ENCODE results near the gene MYOG.

The MYOG gene

DNA sequence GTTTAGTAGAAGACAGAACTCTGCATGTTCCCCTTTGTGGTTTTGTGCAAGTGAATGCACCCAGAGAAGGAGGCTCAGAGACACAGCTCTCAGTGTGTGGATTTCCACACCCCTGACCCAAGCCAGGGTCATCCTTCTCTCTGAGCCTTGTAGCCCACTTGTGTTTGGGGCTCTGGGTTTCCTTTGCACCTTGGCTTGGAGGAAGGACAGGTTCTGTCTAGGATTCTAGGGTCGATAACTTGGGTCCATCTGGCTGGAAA, 27.2 kb downstream of the MYOG start:
- ATAC-seq, result no peak
- no peak for TF ChIP-seq BACH2 (CRISPR knock-in tag; IDR thresholded peaks at IDR 0.05; ENCODE audit: borderline replicate concordance)
- no peak for TF ChIP-seq ZFP3 (CRISPR knock-in tag; IDR thresholded peaks at IDR 0.05)
- no peak for TF ChIP-seq CSDC2 (CRISPR knock-in tag; IDR thresholded peaks at IDR 0.05)
- no peak for TF ChIP-seq ZNF565 (CRISPR knock-in tag; conservative IDR thresholded peaks at IDR 0.05; ENCODE audit: low read depth)
- TF ChIP-seq, protein P1, sequence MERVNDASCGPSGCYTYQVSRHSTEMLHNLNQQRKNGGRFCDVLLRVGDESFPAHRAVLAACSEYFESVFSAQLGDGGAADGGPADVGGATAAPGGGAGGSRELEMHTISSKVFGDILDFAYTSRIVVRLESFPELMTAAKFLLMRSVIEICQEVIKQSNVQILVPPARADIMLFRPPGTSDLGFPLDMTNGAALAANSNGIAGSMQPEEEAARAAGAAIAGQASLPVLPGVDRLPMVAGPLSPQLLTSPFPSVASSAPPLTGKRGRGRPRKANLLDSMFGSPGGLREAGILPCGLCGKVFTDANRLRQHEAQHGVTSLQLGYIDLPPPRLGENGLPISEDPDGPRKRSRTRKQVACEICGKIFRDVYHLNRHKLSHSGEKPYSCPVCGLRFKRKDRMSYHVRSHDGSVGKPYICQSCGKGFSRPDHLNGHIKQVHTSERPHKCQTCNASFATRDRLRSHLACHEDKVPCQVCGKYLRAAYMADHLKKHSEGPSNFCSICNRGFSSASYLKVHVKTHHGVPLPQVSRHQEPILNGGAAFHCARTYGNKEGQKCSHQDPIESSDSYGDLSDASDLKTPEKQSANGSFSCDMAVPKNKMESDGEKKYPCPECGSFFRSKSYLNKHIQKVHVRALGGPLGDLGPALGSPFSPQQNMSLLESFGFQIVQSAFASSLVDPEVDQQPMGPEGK (CRISPR knock-in tag; IDR thresholded peaks at IDR 0.05; ENCODE audit: borderline replicate concordance), result no peak
- no peak for TF ChIP-seq ESRRG (CRISPR knock-in tag; IDR thresholded peaks at IDR 0.05)
- TF ChIP-seq TCF4 (CRISPR knock-in tag; IDR thresholded peaks at IDR 0.05; ENCODE audit: borderline replicate concordance), result no peak
- no peak for TF ChIP-seq ZC3H10 (CRISPR knock-in tag; IDR thresholded peaks at IDR 0.05)
- no peak for TF ChIP-seq PPARA (CRISPR knock-in tag; IDR thresholded peaks at IDR 0.05; ENCODE audit: borderline replicate concordance)
- TF ChIP-seq ZNF8 (CRISPR knock-in tag; IDR thresholded peaks at IDR 0.05), result no peak
- TF ChIP-seq, protein P2, sequence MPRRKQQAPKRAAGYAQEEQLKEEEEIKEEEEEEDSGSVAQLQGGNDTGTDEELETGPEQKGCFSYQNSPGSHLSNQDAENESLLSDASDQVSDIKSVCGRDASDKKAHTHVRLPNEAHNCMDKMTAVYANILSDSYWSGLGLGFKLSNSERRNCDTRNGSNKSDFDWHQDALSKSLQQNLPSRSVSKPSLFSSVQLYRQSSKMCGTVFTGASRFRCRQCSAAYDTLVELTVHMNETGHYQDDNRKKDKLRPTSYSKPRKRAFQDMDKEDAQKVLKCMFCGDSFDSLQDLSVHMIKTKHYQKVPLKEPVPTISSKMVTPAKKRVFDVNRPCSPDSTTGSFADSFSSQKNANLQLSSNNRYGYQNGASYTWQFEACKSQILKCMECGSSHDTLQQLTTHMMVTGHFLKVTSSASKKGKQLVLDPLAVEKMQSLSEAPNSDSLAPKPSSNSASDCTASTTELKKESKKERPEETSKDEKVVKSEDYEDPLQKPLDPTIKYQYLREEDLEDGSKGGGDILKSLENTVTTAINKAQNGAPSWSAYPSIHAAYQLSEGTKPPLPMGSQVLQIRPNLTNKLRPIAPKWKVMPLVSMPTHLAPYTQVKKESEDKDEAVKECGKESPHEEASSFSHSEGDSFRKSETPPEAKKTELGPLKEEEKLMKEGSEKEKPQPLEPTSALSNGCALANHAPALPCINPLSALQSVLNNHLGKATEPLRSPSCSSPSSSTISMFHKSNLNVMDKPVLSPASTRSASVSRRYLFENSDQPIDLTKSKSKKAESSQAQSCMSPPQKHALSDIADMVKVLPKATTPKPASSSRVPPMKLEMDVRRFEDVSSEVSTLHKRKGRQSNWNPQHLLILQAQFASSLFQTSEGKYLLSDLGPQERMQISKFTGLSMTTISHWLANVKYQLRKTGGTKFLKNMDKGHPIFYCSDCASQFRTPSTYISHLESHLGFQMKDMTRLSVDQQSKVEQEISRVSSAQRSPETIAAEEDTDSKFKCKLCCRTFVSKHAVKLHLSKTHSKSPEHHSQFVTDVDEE (CRISPR knock-in tag; IDR thresholded peaks at IDR 0.05), result no peak
- TF ChIP-seq, protein P3, sequence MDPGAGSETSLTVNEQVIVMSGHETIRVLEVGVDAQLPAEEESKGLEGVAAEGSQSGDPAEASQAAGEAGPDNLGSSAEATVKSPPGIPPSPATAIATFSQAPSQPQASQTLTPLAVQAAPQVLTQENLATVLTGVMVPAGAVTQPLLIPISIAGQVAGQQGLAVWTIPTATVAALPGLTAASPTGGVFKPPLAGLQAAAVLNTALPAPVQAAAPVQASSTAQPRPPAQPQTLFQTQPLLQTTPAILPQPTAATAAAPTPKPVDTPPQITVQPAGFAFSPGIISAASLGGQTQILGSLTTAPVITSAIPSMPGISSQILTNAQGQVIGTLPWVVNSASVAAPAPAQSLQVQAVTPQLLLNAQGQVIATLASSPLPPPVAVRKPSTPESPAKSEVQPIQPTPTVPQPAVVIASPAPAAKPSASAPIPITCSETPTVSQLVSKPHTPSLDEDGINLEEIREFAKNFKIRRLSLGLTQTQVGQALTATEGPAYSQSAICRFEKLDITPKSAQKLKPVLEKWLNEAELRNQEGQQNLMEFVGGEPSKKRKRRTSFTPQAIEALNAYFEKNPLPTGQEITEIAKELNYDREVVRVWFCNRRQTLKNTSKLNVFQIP (CRISPR knock-in tag; IDR thresholded peaks at IDR 0.05; ENCODE audit: borderline replicate concordance, low read depth), result no peak
- TF ChIP-seq SNAI2 (CRISPR knock-in tag; IDR thresholded peaks at IDR 0.05), result no peak
- TF ChIP-seq OSR1 (CRISPR knock-in tag; IDR thresholded peaks at IDR 0.05), result no peak
- TF ChIP-seq, protein P4, sequence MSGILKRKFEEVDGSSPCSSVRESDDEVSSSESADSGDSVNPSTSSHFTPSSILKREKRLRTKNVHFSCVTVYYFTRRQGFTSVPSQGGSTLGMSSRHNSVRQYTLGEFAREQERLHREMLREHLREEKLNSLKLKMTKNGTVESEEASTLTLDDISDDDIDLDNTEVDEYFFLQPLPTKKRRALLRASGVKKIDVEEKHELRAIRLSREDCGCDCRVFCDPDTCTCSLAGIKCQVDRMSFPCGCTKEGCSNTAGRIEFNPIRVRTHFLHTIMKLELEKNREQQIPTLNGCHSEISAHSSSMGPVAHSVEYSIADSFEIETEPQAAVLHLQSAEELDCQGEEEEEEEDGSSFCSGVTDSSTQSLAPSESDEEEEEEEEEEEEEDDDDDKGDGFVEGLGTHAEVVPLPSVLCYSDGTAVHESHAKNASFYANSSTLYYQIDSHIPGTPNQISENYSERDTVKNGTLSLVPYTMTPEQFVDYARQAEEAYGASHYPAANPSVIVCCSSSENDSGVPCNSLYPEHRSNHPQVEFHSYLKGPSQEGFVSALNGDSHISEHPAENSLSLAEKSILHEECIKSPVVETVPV (CRISPR knock-in tag; IDR thresholded peaks at IDR 0.05), result no peak
- no peak for TF ChIP-seq ZFP30 (CRISPR knock-in tag; IDR thresholded peaks at IDR 0.05)

DNA sequence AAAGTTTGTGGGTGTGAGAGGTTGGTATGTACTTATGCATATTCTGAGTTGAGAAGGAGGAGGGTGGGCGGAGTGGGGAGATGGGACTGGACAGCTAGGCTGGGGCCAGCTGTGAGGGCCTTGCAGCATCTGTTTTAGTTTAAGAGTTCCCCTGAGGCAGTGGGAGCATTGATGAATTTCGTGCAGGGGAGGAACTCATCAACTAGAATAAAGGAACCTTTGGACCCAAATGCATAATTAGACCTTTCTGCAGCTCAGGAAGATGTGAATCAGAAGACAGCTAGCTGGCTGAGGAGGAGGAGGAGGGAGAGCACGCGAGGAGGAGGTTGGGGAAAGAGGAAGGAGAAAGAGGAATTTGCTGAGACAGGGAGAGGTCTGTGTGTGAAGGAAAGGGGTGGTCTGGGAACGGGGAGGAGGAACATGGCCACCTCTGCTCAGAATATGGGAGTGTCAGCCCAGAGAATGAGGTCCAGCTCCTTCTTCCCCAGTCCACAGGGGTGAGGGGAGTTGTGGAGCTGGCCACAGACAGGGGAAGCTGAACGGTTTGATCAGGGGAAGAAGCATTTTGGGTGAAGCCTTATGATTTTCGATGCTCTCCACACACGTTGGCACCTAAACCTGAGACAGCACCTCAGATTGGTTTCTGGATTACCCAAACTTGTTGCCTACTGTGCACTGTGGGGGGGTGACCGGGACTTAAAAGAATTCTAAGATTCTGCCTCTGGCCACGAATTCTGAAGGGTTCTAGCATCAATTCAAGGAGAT, 27.7 kb downstream of the MYOG start:
- TF ChIP-seq TCF4 (CRISPR knock-in tag; IDR thresholded peaks at IDR 0.05; ENCODE audit: borderline replicate concordance) (peak; percentile 58; the same call in 1 of the 2 replicates), ISL1 (CRISPR knock-in tag; IDR thresholded peaks at IDR 0.05) (no peak), ZC3H10 (CRISPR knock-in tag; IDR thresholded peaks at IDR 0.05) (no peak)
- TF ChIP-seq, protein P4 (CRISPR knock-in tag; IDR thresholded peaks at IDR 0.05), result no peak

DNA sequence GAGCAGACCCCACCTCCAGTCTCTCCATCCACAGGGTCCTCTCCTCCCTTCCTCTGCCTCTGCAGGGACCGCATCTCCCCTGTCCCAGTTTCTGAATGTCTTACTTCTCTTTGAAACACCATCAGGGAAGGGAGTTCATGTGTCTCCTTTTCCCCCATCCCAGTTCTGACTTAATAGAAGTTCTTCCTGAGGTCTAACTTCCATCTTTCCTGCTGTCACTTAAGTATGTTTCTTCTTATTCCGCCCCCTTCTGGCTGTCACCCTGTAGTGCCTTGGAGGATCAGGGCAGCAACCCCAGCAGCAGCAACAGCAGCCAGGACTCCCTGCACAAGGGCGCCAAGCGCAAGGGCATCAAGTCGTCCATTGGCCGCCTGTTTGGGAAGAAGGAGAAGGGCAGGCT, 29.3 kb downstream of the MYOG start:
- ATAC-seq, result no peak
- TF ChIP-seq ZC3H10 (CRISPR knock-in tag; IDR thresholded peaks at IDR 0.05), result no peak
- no peak for TF ChIP-seq GLIS3 (CRISPR knock-in tag; IDR thresholded peaks at IDR 0.05)
- TF ChIP-seq OSR1 (CRISPR knock-in tag; IDR thresholded peaks at IDR 0.05), result no peak
- TF ChIP-seq PPARA (CRISPR knock-in tag; IDR thresholded peaks at IDR 0.05; ENCODE audit: borderline replicate concordance), result no peak
- TF ChIP-seq, protein P3 (CRISPR knock-in tag; IDR thresholded peaks at IDR 0.05; ENCODE audit: borderline replicate concordance, low read depth), result no peak
- no peak for TF ChIP-seq CSDC2 (CRISPR knock-in tag; IDR thresholded peaks at IDR 0.05)
- TF ChIP-seq ARNTL (CRISPR knock-in tag; IDR thresholded peaks at IDR 0.05; ENCODE audit: borderline replicate concordance, low read depth), result no peak
- TF ChIP-seq, protein P1 (CRISPR knock-in tag; IDR thresholded peaks at IDR 0.05; ENCODE audit: borderline replicate concordance), result no peak
- TF ChIP-seq TOX (CRISPR knock-in tag; IDR thresholded peaks at IDR 0.05; ENCODE audit: borderline replicate concordance), result no peak
- TF ChIP-seq, protein P5, sequence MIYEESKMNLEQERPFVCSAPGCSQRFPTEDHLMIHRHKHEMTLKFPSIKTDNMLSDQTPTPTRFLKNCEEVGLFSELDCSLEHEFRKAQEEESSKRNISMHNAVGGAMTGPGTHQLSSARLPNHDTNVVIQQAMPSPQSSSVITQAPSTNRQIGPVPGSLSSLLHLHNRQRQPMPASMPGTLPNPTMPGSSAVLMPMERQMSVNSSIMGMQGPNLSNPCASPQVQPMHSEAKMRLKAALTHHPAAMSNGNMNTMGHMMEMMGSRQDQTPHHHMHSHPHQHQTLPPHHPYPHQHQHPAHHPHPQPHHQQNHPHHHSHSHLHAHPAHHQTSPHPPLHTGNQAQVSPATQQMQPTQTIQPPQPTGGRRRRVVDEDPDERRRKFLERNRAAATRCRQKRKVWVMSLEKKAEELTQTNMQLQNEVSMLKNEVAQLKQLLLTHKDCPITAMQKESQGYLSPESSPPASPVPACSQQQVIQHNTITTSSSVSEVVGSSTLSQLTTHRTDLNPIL (CRISPR knock-in tag; IDR thresholded peaks at IDR 0.05; ENCODE audit: low read depth), result no peak
- TF ChIP-seq ZFP30 (CRISPR knock-in tag; IDR thresholded peaks at IDR 0.05), result no peak
- no peak for TF ChIP-seq ZNF8 (CRISPR knock-in tag; IDR thresholded peaks at IDR 0.05)

More for the DNA sequence above, 27.7 kb downstream of the MYOG start:
- peak; percentile 67 for ATAC-seq

Data from SK-N-SH treated with all-trans-retinoic acid at 6 μM for 48 hours (cell line).